IMR-90 (cell line): ENCODE results near the gene TBATA. TPM values are rescaled to one million over a fixed set of nuclear protein-coding genes. Genes with fewer than 3 reads are reported as not detected.

ENCODE experiments used
- ATAC-seq: fragments of 200-7000 bp; cut with Tn5 transposase; 2 replicates; pipeline ENCODE4 v1.9.1; 2020; ENCODE audit warnings: low read depth, mild to moderate bottlenecking, moderate library complexity
- Bru-seq: library from RNA; stranded (reverse); fragments of 400-500 nt; gene quantifications from one replicate; lab custom pipeline; 2021; lab: Mats Ljungman, UMichigan
- BruChase-seq, 2 experiments: library from RNA; stranded (reverse); fragments of 400-500 nt; gene quantifications; one replicate each; lab custom pipeline; 2021; lab: Mats Ljungman, UMichigan
- BruUV-seq: library from RNA; stranded (reverse); fragments of 400-500 nt; replicated peaks from 2 replicates; lab custom pipeline; 2021; lab: Mats Ljungman, UMichigan
- CTCF ChIA-PET: fragments of 300-600 bp; formaldehyde crosslinking; extraction: SDS; loops from one replicate; lab custom pipeline; 2021; ENCODE audit warnings: antibody characterized with exemption; lab: Yijun Ruan, JAX
- POLR2A ChIA-PET: fragments of 300-600 bp; sonication (Branson Sonifier 250); formaldehyde crosslinking; loops from one replicate; lab custom pipeline; 2022; ENCODE audit warnings: antibody characterized with exemption; ENCODE audit not compliant: unreplicated experiment; lab: Charles Lee
- DNase-seq: peaks from one replicate; pipeline ENCODE4 v3.0.0; 2013
- H2AFZ ChIP-seq: replicated peaks from 2 replicates; pipeline ENCODE3; 2013; ENCODE audit warnings: low read length, mild to moderate bottlenecking; ENCODE audit not compliant: poor library complexity
- H2AK5ac ChIP-seq: 2 replicates; pipeline ENCODE4 v1.6.1; 2013; ENCODE audit warnings: low read depth, low read length, inconsistent platforms
- H2AK9ac ChIP-seq: replicated peaks from 2 replicates; pipeline ENCODE3; 2013; ENCODE audit warnings: mild to moderate bottlenecking, low read depth, low read length, moderate library complexity; ENCODE audit not compliant: poor library complexity
- H2BK120ac ChIP-seq: 2 replicates; pipeline ENCODE4 v1.6.1; 2013; ENCODE audit warnings: low read depth, low read length, inconsistent platforms
- H2BK15ac ChIP-seq: 3 replicates; pipeline ENCODE4 v1.6.1; 2013; ENCODE audit warnings: low read depth, low read length, inconsistent platforms
- H2BK20ac ChIP-seq: 2 replicates; pipeline ENCODE4 v1.6.1; 2013; ENCODE audit warnings: low read depth, mild to moderate bottlenecking, inconsistent platforms, low read length, moderate library complexity
- H2BK5ac ChIP-seq: 2 replicates; pipeline ENCODE4 v1.6.1; 2013; ENCODE audit warnings: mild to moderate bottlenecking, low read depth, low read length, inconsistent platforms; ENCODE audit not compliant: poor library complexity, severe bottlenecking
- H3K14ac ChIP-seq: replicated peaks from 2 replicates; pipeline ENCODE4 v1.6.1; 2013; ENCODE audit warnings: low read depth, low read length, inconsistent platforms
- H3K18ac ChIP-seq: 2 replicates; pipeline ENCODE4 v1.6.1; 2013; ENCODE audit warnings: low read depth, low read length, control low read depth
- H3K23ac ChIP-seq: 2 replicates; pipeline ENCODE4 v1.6.1; 2013; ENCODE audit warnings: low read depth, low read length, inconsistent platforms
- H3K27ac ChIP-seq: 2 replicates; pipeline ENCODE4 v1.5.1; 2013; ENCODE audit warnings: mild to moderate bottlenecking, control low read depth, low read length; ENCODE audit not compliant: insufficient read depth
- H3K27me3 ChIP-seq: 2 replicates; pipeline ENCODE4 v1.6.1; 2013; ENCODE audit warnings: low read length; ENCODE audit not compliant: control insufficient read depth, insufficient read depth
- H3K36me3 ChIP-seq: 2 replicates; pipeline ENCODE4 v1.6.1; 2013; ENCODE audit warnings: low read length, mixed read lengths; ENCODE audit not compliant: control insufficient read depth, insufficient read depth
- H3K4ac ChIP-seq: 2 replicates; pipeline ENCODE4 v1.6.1; 2013; ENCODE audit warnings: low read depth, low read length, inconsistent platforms
- H3K4me1 ChIP-seq: 2 replicates; pipeline ENCODE4 v1.6.1; 2013; ENCODE audit warnings: low read length, mixed read lengths; ENCODE audit not compliant: control insufficient read depth, insufficient read depth
- H3K4me2 ChIP-seq: 2 replicates; pipeline ENCODE4 v1.6.1; 2013; ENCODE audit warnings: low read depth, mild to moderate bottlenecking, control low read depth, low read length, moderate library complexity
- H3K4me3 ChIP-seq: 2 replicates; pipeline ENCODE4 v1.5.1; 2013; ENCODE audit warnings: low read depth, mild to moderate bottlenecking, control low read depth, low read length, moderate library complexity; ENCODE audit not compliant: insufficient read depth
- H3K56ac ChIP-seq: 2 replicates; pipeline ENCODE4 v1.6.1; 2013; ENCODE audit warnings: low read length, inconsistent platforms; ENCODE audit not compliant: insufficient read depth; ENCODE audit errors: extremely low read depth
- H3K79me1 ChIP-seq, 2 experiments: 2 replicates each; pipeline ENCODE4 v1.6.1; 2013; ENCODE audit warnings: low read length in 2 of 2, inconsistent platforms in 1 of 2, low read depth in 1 of 2
- H3K9ac ChIP-seq: 2 replicates; pipeline ENCODE4 v1.6.1; 2013; ENCODE audit warnings: low read depth, low read length, control low read depth
- H3K9me1 ChIP-seq: 2 replicates; pipeline ENCODE4 v1.6.1; 2013; ENCODE audit warnings: low read length, inconsistent platforms; ENCODE audit not compliant: insufficient read depth
- H3K9me3 ChIP-seq: 2 replicates; pipeline ENCODE4 v1.6.1; 2013; ENCODE audit warnings: low read length; ENCODE audit not compliant: control insufficient read depth, insufficient read depth
- H4K20me1 ChIP-seq: 2 replicates; pipeline ENCODE4 v1.6.1; 2013; ENCODE audit warnings: low read length, inconsistent platforms; ENCODE audit not compliant: insufficient read depth
- H4K5ac ChIP-seq: 2 replicates; pipeline ENCODE4 v1.6.1; 2013; ENCODE audit warnings: mild to moderate bottlenecking, low read depth, low read length, control low read depth
- H4K8ac ChIP-seq, 2 experiments: 2 replicates each; pipeline ENCODE4 v1.6.1; 2013; ENCODE audit warnings: low read depth in 2 of 2, low read length in 2 of 2, control low read depth in 1 of 2, inconsistent platforms in 1 of 2
- H4K91ac ChIP-seq: 2 replicates; pipeline ENCODE4 v1.6.1; 2013; ENCODE audit warnings: low read depth, low read length, inconsistent platforms; ENCODE audit not compliant: insufficient read depth
- BHLHE40 ChIP-seq: fragments of 150-350 bp; IDR thresholded peaks from 2 replicates; pipeline ENCODE4 v1.6.1; 2016; ENCODE audit warnings: mild to moderate bottlenecking, low read depth, low read length
- CEBPB ChIP-seq: IDR thresholded peaks from 2 replicates; pipeline ENCODE4 v1.6.1; 2012; ENCODE audit warnings: low read depth, low read length, improper control_type of control experiment
- CHD1 ChIP-seq: IDR thresholded peaks from 2 replicates; pipeline ENCODE4 v1.6.1; 2012; ENCODE audit warnings: low read depth, low read length, improper control_type of control experiment
- FOS ChIP-seq: fragments of 150-350 bp; IDR thresholded peaks from 2 replicates; pipeline ENCODE4 v1.6.1; 2016; ENCODE audit warnings: low read depth, low read length
- MAFK ChIP-seq: IDR thresholded peaks from 2 replicates; pipeline ENCODE4 v1.6.1; 2012; ENCODE audit warnings: low read depth, low read length, improper control_type of control experiment
- MAZ ChIP-seq: IDR thresholded peaks from 2 replicates; pipeline ENCODE4 v1.6.1; 2012; ENCODE audit warnings: low read depth, mild to moderate bottlenecking, low read length, improper control_type of control experiment, moderate library complexity, borderline replicate concordance
- MXI1 ChIP-seq: IDR thresholded peaks from 2 replicates; pipeline ENCODE4 v1.6.1; 2012; ENCODE audit warnings: low read depth, mild to moderate bottlenecking, low read length, moderate library complexity, borderline replicate concordance
- NFE2L2 ChIP-seq: fragments of 150-350 bp; IDR thresholded peaks from 2 replicates; pipeline ENCODE4 v1.6.1; 2016; ENCODE audit warnings: low read depth, mild to moderate bottlenecking, low read length
- POLR2A ChIP-seq: IDR thresholded peaks from 2 replicates; pipeline ENCODE4 v1.6.1; 2012; ENCODE audit warnings: mild to moderate bottlenecking, low read depth, low read length
- RAD21 ChIP-seq: IDR thresholded peaks from 2 replicates; pipeline ENCODE4 v1.6.1; 2012; ENCODE audit warnings: low read length, improper control_type of control experiment
- RCOR1 ChIP-seq: IDR thresholded peaks from 2 replicates; pipeline ENCODE4 v1.6.1; 2012; ENCODE audit warnings: mild to moderate bottlenecking, low read length, improper control_type of control experiment; ENCODE audit not compliant: insufficient replicate concordance
- RFX5 ChIP-seq: IDR thresholded peaks from 2 replicates; pipeline ENCODE4 v1.8.0; 2012; ENCODE audit warnings: low read depth, mild to moderate bottlenecking, low read length, moderate library complexity
- SMC3 ChIP-seq: fragments of 150-350 bp; IDR thresholded peaks from 2 replicates; pipeline ENCODE4 v1.6.1; 2016; ENCODE audit warnings: low read depth, mild to moderate bottlenecking, antibody characterized with exemption, low read length, moderate library complexity
- WGBS, 2 experiments: methylation state at CpG; one replicate each; pipeline versions ENCODE4 v1.1.5 to v1.1.7; 2013; ENCODE audit warnings: missing lambda C conversion rate in 2 of 2; ENCODE audit not compliant: insufficient read length in 1 of 2; ENCODE audit errors: extremely low coverage in 2 of 2; 5-methylcytosine and 5-hydroxymethylcytosine counted together
- dilution Hi-C: fragments of 300-500 bp; cut with HindIII; formaldehyde crosslinking; loops from one replicate; pipeline ENCODE4 v1.14.3; 2018; ENCODE audit warnings: low sequenced_read_pairs; ENCODE audit not compliant: unreplicated experiment
- in situ Hi-C: fragments of 300-500 bp; cut with MboI; formaldehyde crosslinking; loops from 3 replicates; pipeline ENCODE4 v1.14.3; 2019; ENCODE audit warnings: low sequenced_read_pairs, inconsistent platforms, mixed read lengths
- intact Hi-C: fragments of 100-400 bp; cut with micrococcal nuclease; formaldehyde crosslinking; loops from 2 replicates; pipeline ENCODE4 v1.10.0; 2022
- long read RNA-seq: library from polyadenylated mRNA; unstranded; transcript quantifications from one replicate; pipeline ENCODE4 v2.0.0, GENCODE V29; 2021; ENCODE audit not compliant: unreplicated experiment
- polyA plus RNA-seq, 3 experiments: library from polyadenylated mRNA; depleted of rRNA; stranded (reverse); fragments of >200 nt; gene quantifications; 2 replicates each; pipeline ENCODE4 v1.2.3, GENCODE V29; 2012; ENCODE audit warnings: low replicate concordance in 1 of 3
- total RNA-seq: library from RNA; depleted of rRNA; stranded (reverse); fragments of >200 nt; gene quantifications from 2 replicates; pipeline ENCODE4 v1.2.3, GENCODE V29; 2012; rRNA removed
- TF ChIP-seq, protein P1 (sequence below): conservative IDR thresholded peaks from 2 replicates; pipeline ENCODE4 v1.5.1; 2012; ENCODE audit warnings: mild to moderate bottlenecking, low read depth, low read length, improper control_type of control experiment
- TF ChIP-seq, protein P2 (sequence below): fragments of 150-350 bp; IDR thresholded peaks from 2 replicates; pipeline ENCODE4 v1.6.1; 2017; ENCODE audit warnings: mild to moderate bottlenecking, antibody characterized with exemption, low read length, low read depth
- TF ChIP-seq, protein P3 (sequence below): fragments of 150-350 bp; IDR thresholded peaks from 2 replicates; pipeline ENCODE4 v1.6.1; 2016; ENCODE audit warnings: low read depth, mild to moderate bottlenecking, low read length, moderate library complexity, borderline replicate concordance

Gene TBATA
- total RNA-seq (not detected in 2 replicates), polyA plus RNA-seq (2012; rRNA removed) (not detected in 2 replicates), Bru-seq, nascent RNA (not detected), BruChase-seq, experiment 1, labeled RNA remaining after a 6-hour chase (not detected), BruChase-seq, experiment 2, labeled RNA remaining after a 2-hour chase (not detected)
- polyA plus RNA-seq (2012; cell fraction: cytosol; rRNA removed), result not detected in 2 replicates
- polyA plus RNA-seq (2012; cell fraction: nucleus; rRNA removed; ENCODE audit: low replicate concordance), result not detected in 2 replicates
- long read RNA-seq, result 0 reads

GRCh38 chr10:70785190-70785589 is at the start of gene TBATA:
Gene TBATA (minus strand): TSS chr10:70785377. CDS start chr10:70783379, 1,998 bp downstream.
- Histone ChIP-seq H4K5ac (no peak within 1 kb of the TSS), H4K91ac (no peak within 1 kb of the TSS), H3K4me3 (no peak within 1 kb of the TSS), H3K4ac (no peak within 1 kb of the TSS), H3K4me1 (no peaks in the 10 kb centered on the region), H3K36me3 (no peaks in the 10 kb centered on the region), H3K56ac (no peak within 1 kb of the TSS), H2BK120ac (no peak within 1 kb of the TSS), H3K9me3 (no peaks in the 10 kb centered on the region), H2AK5ac (no peak within 1 kb of the TSS), H2AK9ac (no peak within 1 kb of the TSS), H4K20me1 (no peaks in the 10 kb centered on the region), H3K23ac (no peak within 1 kb of the TSS), H2BK5ac (no peak within 1 kb of the TSS), H3K27ac (no peak within 1 kb of the TSS), H3K79me1 (no peaks in the 10 kb centered on the region), H3K4me2 (no peak within 1 kb of the TSS), H3K18ac (no peak within 1 kb of the TSS), H4K8ac (no peak within 1 kb of the TSS), H3K9me1 (no peaks in the 10 kb centered on the region), H2BK20ac (no peak within 1 kb of the TSS), H2AFZ (no peak within 1 kb of the TSS), H2BK15ac (no peak within 1 kb of the TSS), H3K14ac (no peak within 1 kb of the TSS), H3K9ac (no peak within 1 kb of the TSS), H3K27me3 (peaks cover 41% of the 10 kb centered on the region)
- no peak for DNase-seq
- WGBS, 2 experiments, result no CpG with 5 or more reads among the region's 4 CpGs
- in situ Hi-C loops, result no loop called here
- dilution Hi-C loops, result no loop called here
- ChIA-PET CTCF (no interaction called here), POLR2A (no interaction called here)
- BruUV-seq, result no TSS peak
- ATAC-seq, result no peak
- no peak for TF ChIP-seq MXI1
- TF ChIP-seq, protein P1, sequence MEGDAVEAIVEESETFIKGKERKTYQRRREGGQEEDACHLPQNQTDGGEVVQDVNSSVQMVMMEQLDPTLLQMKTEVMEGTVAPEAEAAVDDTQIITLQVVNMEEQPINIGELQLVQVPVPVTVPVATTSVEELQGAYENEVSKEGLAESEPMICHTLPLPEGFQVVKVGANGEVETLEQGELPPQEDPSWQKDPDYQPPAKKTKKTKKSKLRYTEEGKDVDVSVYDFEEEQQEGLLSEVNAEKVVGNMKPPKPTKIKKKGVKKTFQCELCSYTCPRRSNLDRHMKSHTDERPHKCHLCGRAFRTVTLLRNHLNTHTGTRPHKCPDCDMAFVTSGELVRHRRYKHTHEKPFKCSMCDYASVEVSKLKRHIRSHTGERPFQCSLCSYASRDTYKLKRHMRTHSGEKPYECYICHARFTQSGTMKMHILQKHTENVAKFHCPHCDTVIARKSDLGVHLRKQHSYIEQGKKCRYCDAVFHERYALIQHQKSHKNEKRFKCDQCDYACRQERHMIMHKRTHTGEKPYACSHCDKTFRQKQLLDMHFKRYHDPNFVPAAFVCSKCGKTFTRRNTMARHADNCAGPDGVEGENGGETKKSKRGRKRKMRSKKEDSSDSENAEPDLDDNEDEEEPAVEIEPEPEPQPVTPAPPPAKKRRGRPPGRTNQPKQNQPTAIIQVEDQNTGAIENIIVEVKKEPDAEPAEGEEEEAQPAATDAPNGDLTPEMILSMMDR, result no peak
- TF ChIP-seq SMC3, result no peak
- no peak for TF ChIP-seq NFE2L2
- TF ChIP-seq BHLHE40, result no peak
- TF ChIP-seq FOS, result no peak
- no peak for TF ChIP-seq MAZ
- no peak for TF ChIP-seq MAFK
- TF ChIP-seq, protein P2, sequence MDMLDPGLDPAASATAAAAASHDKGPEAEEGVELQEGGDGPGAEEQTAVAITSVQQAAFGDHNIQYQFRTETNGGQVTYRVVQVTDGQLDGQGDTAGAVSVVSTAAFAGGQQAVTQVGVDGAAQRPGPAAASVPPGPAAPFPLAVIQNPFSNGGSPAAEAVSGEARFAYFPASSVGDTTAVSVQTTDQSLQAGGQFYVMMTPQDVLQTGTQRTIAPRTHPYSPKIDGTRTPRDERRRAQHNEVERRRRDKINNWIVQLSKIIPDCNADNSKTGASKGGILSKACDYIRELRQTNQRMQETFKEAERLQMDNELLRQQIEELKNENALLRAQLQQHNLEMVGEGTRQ, result no peak
- no peak for TF ChIP-seq RAD21
- TF ChIP-seq RCOR1, result no peak
- no peak for TF ChIP-seq RFX5
- no peak for TF ChIP-seq CEBPB
- TF ChIP-seq CHD1, result no peak
- TF ChIP-seq, protein P3, sequence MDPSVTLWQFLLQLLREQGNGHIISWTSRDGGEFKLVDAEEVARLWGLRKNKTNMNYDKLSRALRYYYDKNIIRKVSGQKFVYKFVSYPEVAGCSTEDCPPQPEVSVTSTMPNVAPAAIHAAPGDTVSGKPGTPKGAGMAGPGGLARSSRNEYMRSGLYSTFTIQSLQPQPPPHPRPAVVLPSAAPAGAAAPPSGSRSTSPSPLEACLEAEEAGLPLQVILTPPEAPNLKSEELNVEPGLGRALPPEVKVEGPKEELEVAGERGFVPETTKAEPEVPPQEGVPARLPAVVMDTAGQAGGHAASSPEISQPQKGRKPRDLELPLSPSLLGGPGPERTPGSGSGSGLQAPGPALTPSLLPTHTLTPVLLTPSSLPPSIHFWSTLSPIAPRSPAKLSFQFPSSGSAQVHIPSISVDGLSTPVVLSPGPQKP, result no peak
- TF ChIP-seq POLR2A, result no peak
- intact Hi-C loops, result no loop called here
